HTR-8/SVneo (cell line): ENCODE data around the gene THSD4.
"Not testable (repeated sequence)": the region's sequence is repeated elsewhere in the genome, so short reads cannot be mapped to it uniquely, and the experiment has no call there.

Experiments
- DNase-seq: peaks from one replicate; pipeline ENCODE4 v3.0.0; 2011; ENCODE audit warnings: low spot score, mixed read lengths; ENCODE audit not compliant: insufficient read length
- FAIRE-seq: peaks from 2 replicates; lab custom pipeline; 2011; peaks lifted over from hg19 to GRCh38; lab: Jason Lieb, UNC

Gene THSD4

GRCh38 chr15:71118345-71118744 is 3.1 kb downstream of the THSD4 start:
- no peak for FAIRE-seq
- DNase-seq, result no peak

- FAIRE-seq (no peak), DNase-seq (no peak)
Observed at GRCh38 chr15:71118881-71119632, 3.8 kb downstream of the THSD4 start.

- no peak for FAIRE-seq
- DNase-seq, result no peak
Observed at GRCh38 chr15:71120428-71120944, 5.2 kb downstream of the THSD4 start.

- FAIRE-seq, result no peak
- no peak for DNase-seq
Observed at GRCh38 chr15:71121442-71121841, 6.2 kb downstream of the THSD4 start.

GRCh38 chr15:71124937-71125790 is 9.9 kb downstream of the THSD4 start:
- DNase-seq (no peak), FAIRE-seq (no peak)

GRCh38 chr15:71125831-71126450 is 10.7 kb downstream of the THSD4 start:
- FAIRE-seq, result peak; percentile 55

GRCh38 chr15:71127083-71127482 is 11.8 kb downstream of the THSD4 start:
- peak; percentile 51 for FAIRE-seq
- no peak for DNase-seq

More at GRCh38 chr15:71125831-71126450, 10.7 kb downstream of the THSD4 start:
- DNase-seq, result no peak

GRCh38 chr15:71128159-71128558 is 12.9 kb downstream of the THSD4 start:
- not testable (repeated sequence) for FAIRE-seq, DNase-seq

- DNase-seq (no peak), FAIRE-seq (no peak)
Observed at GRCh38 chr15:71128939-71129562, 13.8 kb downstream of the THSD4 start.

GRCh38 chr15:71129669-71130068 is 14.4 kb downstream of the THSD4 start:
- peak; percentile 93 for FAIRE-seq
- peak; percentile 71 for DNase-seq

GRCh38 chr15:71131601-71132362 is 16.5 kb downstream of the THSD4 start:
- FAIRE-seq (no peak), DNase-seq (no peak)

- FAIRE-seq, result no peak
- DNase-seq, result no peak
Observed at GRCh38 chr15:71133747-71134472, 18.6 kb downstream of the THSD4 start.

GRCh38 chr15:71136159-71136783 is 21.0 kb downstream of the THSD4 start:
- DNase-seq (peak; percentile 79), FAIRE-seq (peak; percentile 59)

GRCh38 chr15:71136793-71137518 is 21.7 kb downstream of the THSD4 start:
- no peak for DNase-seq
- no peak for FAIRE-seq

GRCh38 chr15:71138473-71138872 is 23.2 kb downstream of the THSD4 start:
- no peak for FAIRE-seq
- no peak for DNase-seq

GRCh38 chr15:71139241-71139640 is 24.0 kb downstream of the THSD4 start:
- DNase-seq (no peak), FAIRE-seq (no peak)

GRCh38 chr15:71141572-71141971 is 26.3 kb downstream of the THSD4 start:
- FAIRE-seq, result no peak
- no peak for DNase-seq

GRCh38 chr15:71142780-71143179 is 27.5 kb downstream of the THSD4 start:
- no peak for DNase-seq
- FAIRE-seq, result no peak
